ENCODE results near the gene LMX1A. TPM values are rescaled to one million over a fixed set of nuclear protein-coding genes. Genes with fewer than 3 reads are reported as not detected.
A peak's percentile ranks its signal among the peaks of the same experiment; 100 is the strongest.

Gene LMX1A
- total RNA-seq, 1 donor from 2014 or later = 1.1 TPM

- DNase-seq = no peak
These were observed 11.0 kb upstream of the LMX1A start for GRCh38 chr1:165367375-165367993.

GRCh38 chr1:165365341-165365740 is 8.8 kb upstream of the LMX1A start:
- no peak for DNase-seq

- peak; percentile 68 for DNase-seq
These were observed 8.1 kb upstream of the LMX1A start for GRCh38 chr1:165364568-165365133.

- no peak for DNase-seq
These were observed 361 bp upstream of the LMX1A start for GRCh38 chr1:165356876-165357275.

GRCh38 chr1:165355139-165355976 is 1.2 kb downstream of the LMX1A start:
- no peak for DNase-seq

- no peak for DNase-seq
These were observed 1.8 kb downstream of the LMX1A start for GRCh38 chr1:165354739-165355138.

GRCh38 chr1:165353731-165354671 is 2.5 kb downstream of the LMX1A start:
- no peak for DNase-seq

- no peak for DNase-seq
These were observed 3.8 kb downstream of the LMX1A start for GRCh38 chr1:165352442-165353293.

- no peak for DNase-seq
These were observed 4.6 kb downstream of the LMX1A start for GRCh38 chr1:165351863-165352441.

GRCh38 chr1:165350840-165351239 is 5.7 kb downstream of the LMX1A start:
- DNase-seq = no peak

- no peak for DNase-seq
These were observed 11.0 kb downstream of the LMX1A start for GRCh38 chr1:165345502-165345901.

GRCh38 chr1:165344736-165345135 is 11.8 kb downstream of the LMX1A start:
- no peak for DNase-seq

GRCh38 chr1:165344198-165344597 is 12.3 kb downstream of the LMX1A start:
- no peak for DNase-seq

- no peak for DNase-seq
These were observed 13.9 kb downstream of the LMX1A start for GRCh38 chr1:165342587-165342986.

- DNase-seq = no peak
These were observed 14.3 kb downstream of the LMX1A start for GRCh38 chr1:165342168-165342567.

GRCh38 chr1:165339164-165339563 is 17.4 kb downstream of the LMX1A start:
- no peak for DNase-seq

GRCh38 chr1:165330483-165330882 is 26.0 kb downstream of the LMX1A start:
- no peak for DNase-seq

- no peak for DNase-seq
These were observed 27.4 kb downstream of the LMX1A start for GRCh38 chr1:165329104-165329503.

GRCh38 chr1:165328136-165328535 is 28.4 kb downstream of the LMX1A start:
- no peak for DNase-seq

GRCh38 chr1:165327538-165327937 is 29.0 kb downstream of the LMX1A start:
- DNase-seq = no peak

Data from skin of body (tissue), 2 donors.